Prostate gland (tissue), 2 donors: ENCODE measurements around the gene MLST8. TPM values are rescaled to one million over a fixed set of nuclear protein-coding genes. Genes with fewer than 3 reads are reported as not detected.
"Not testable (repeated sequence)": the region's sequence is repeated elsewhere in the genome, so short reads cannot be mapped to it uniquely, and the experiment has no call there.

ENCODE experiments used
- DNase-seq: peaks from one replicate; pipeline ENCODE4 v3.0.0-alpha.2; 2019; ENCODE audit warnings: low spot score
- H3K27ac ChIP-seq, 2 donors: fragments of 200-600 bp; sonication (generic); 2 replicates each; pipeline ENCODE4 v1.5.1; 2017 to 2019
- H3K27me3 ChIP-seq: fragments of 200-600 bp; sonication (generic); replicated peaks from 2 replicates; pipeline ENCODE4 v1.5.1; 2019; ENCODE audit not compliant: insufficient read depth
- H3K36me3 ChIP-seq, 2 donors: fragments of 200-600 bp; sonication (generic); 1 replicate in 1 of 2; 2 replicates in 1 of 2; pipeline versions ENCODE4 v1.5.1 to v1.8.1; 2017 to 2019
- H3K4me1 ChIP-seq: fragments of 200-600 bp; sonication (generic); replicated peaks from 2 replicates; pipeline ENCODE4 v1.5.1; 2019
- H3K4me3 ChIP-seq, 2 donors: fragments of 200-600 bp; sonication (generic); 2 replicates each; pipeline ENCODE4 v1.5.1; 2017 to 2019
- H3K9me3 ChIP-seq: fragments of 200-600 bp; sonication (generic); 2 replicates; pipeline ENCODE4 v1.5.1; 2017
- CTCF ChIP-seq, 4 experiments: fragments of 200-600 bp in 2 of 4; fragments of 450-650 bp in 2 of 4; sonication (generic) in 2 of 4; IDR thresholded peaks; 1 replicate in 3 of 4; 2 replicates in 1 of 4; pipeline ENCODE4 v1.5.1; 2016 to 2019; ENCODE audit warnings: antibody characterized with exemption in 4 of 4, mild to moderate bottlenecking in 2 of 4, moderate library complexity in 2 of 4
- POLR2A ChIP-seq: fragments of 450-650 bp; IDR thresholded peaks from one replicate; pipeline ENCODE4 v1.6.1; 2016; ENCODE audit warnings: antibody characterized with exemption, mild to moderate bottlenecking
- POLR2AphosphoS5 ChIP-seq: sonication (generic); formaldehyde crosslinking; IDR thresholded peaks from one replicate; pipeline ENCODE4 v1.6.1; 2017; ENCODE audit warnings: antibody characterized with exemption
- WGBS: methylation state at CpG from one replicate; pipeline ENCODE4 v1.1.5; 2018; 5-methylcytosine and 5-hydroxymethylcytosine counted together
- intact Hi-C: fragments of 100-400 bp; cut with DNase I; formaldehyde crosslinking; loops from one replicate; pipeline ENCODE4 v1.14.2; 2022
- total RNA-seq, 2 donors: library from RNA; depleted of rRNA; stranded (reverse); fragments of >200 nt; gene quantifications; one replicate each; pipeline ENCODE4 v1.1.0, GENCODE V29; 2016

MLST8 gene
- total RNA-seq, 2 donors from 2014 or later: 55.9 to 110 TPM

GRCh38 chr16:2200313-2200712, 4.9 kb upstream of the MLST8 start:
- H3K4me3 ChIP-seq: no peak overlapping the region
- H3K27ac ChIP-seq: no peak overlapping the region
- WGBS: 93% methylated on average over 6 of the region's 6 CpGs
- no peaks in the 10 kb centered on the region for H3K27me3 ChIP-seq
- TF ChIP-seq POLR2A (no peak), CTCF (IDR thresholded peaks at IDR 0.05) (no peak), POLR2AphosphoS5 (no peak)
- DNase-seq: no peak
- intact Hi-C loops: loop anchor here (10.0 kb wide), 1 partner anchor 54 kb away; the partner anchor contains the start of gene ECI1
- H3K36me3 ChIP-seq: no peaks in the 10 kb centered on the region
- H3K9me3 ChIP-seq: no peaks in the 10 kb centered on the region
- no peaks in the 10 kb centered on the region for H3K4me1 ChIP-seq

- not testable (repeated sequence) for H3K36me3 ChIP-seq, H3K27me3 ChIP-seq, H3K27ac ChIP-seq, H3K4me3 ChIP-seq, H3K9me3 ChIP-seq, DNase-seq, H3K4me1 ChIP-seq
- WGBS: 95% methylated on average over 8 of the region's 8 CpGs
- intact Hi-C loops: loop anchor here (10.0 kb wide), 1 partner anchor 52 kb away; the partner anchor contains the start of gene ECI1
Observed at GRCh38 chr16:2203119-2203688, 2.0 kb upstream of the MLST8 start.

GRCh38 chr16:2204416-2205103, 694 bp upstream of the MLST8 start:
- Histone ChIP-seq H3K36me3 (peaks cover 0 to 16% of the 10 kb centered on the region in 2 donors), H3K4me3 (peak overlapping the region; percentile 78 to 83), H3K27ac (peak overlapping the region; percentile 97), H3K4me1 (peaks cover 6% of the 10 kb centered on the region), H3K27me3 (no peaks in the 10 kb centered on the region), H3K9me3 (no peaks in the 10 kb centered on the region)
- DNase-seq: no peak
- WGBS: 83% methylated on average over 13 of the region's 13 CpGs
- intact Hi-C loops: loop anchor here (10.0 kb wide), 1 partner anchor 50 kb away; the partner anchor contains the start of gene ECI1
- no peak for TF ChIP-seq POLR2A
- TF ChIP-seq POLR2AphosphoS5: no peak
- TF ChIP-seq CTCF (IDR thresholded peaks at IDR 0.05): no peak

- TF ChIP-seq POLR2AphosphoS5: no peak
- no peak for TF ChIP-seq CTCF (IDR thresholded peaks at IDR 0.05)
- no peak for TF ChIP-seq POLR2A
- peaks cover 0 to 16% of the 10 kb centered on the region in 2 donors for H3K36me3 ChIP-seq
- peak overlapping the region; percentile 97 for H3K27ac ChIP-seq
- DNase-seq: no peak
- no peaks in the 10 kb centered on the region for H3K9me3 ChIP-seq
- H3K27me3 ChIP-seq: no peaks in the 10 kb centered on the region
- WGBS: 5% methylated on average over 16 of the region's 16 CpGs
- H3K4me1 ChIP-seq: peaks cover 6% of the 10 kb centered on the region
- H3K4me3 ChIP-seq: peak overlapping the region; percentile 78 to 83
- intact Hi-C loops: loop anchor here (10.0 kb wide), 1 partner anchor 49 kb away; the partner anchor contains the start of gene ECI1
Observed at GRCh38 chr16:2205967-2206313, 686 bp downstream of the MLST8 start.

- intact Hi-C loops: loop anchor here (10.0 kb wide), 1 partner anchor 48 kb away; the partner anchor contains the start of gene ECI1
- no peaks in the 10 kb centered on the region for H3K27me3 ChIP-seq
- H3K36me3 ChIP-seq: peaks cover 0 to 16% of the 10 kb centered on the region in 2 donors
- H3K4me3 ChIP-seq: peak overlapping the region; percentile 78 to 83
- TF ChIP-seq POLR2A: no peak
- TF ChIP-seq POLR2AphosphoS5: no peak
- TF ChIP-seq CTCF (IDR thresholded peaks at IDR 0.05): no peak
- H3K27ac ChIP-seq: peak overlapping the region in 1 of 2 donors; percentile 97
- no peaks in the 10 kb centered on the region for H3K9me3 ChIP-seq
- DNase-seq: no peak
- 83% methylated on average over 18 of the region's 18 CpGs for WGBS
- H3K4me1 ChIP-seq: peaks cover 6% of the 10 kb centered on the region
Observed at GRCh38 chr16:2206420-2206779, 1.1 kb downstream of the MLST8 start.
